SK-N-SH treated with all-trans-retinoic acid at 6 μM for 48 hours (cell line): ENCODE measurements around the gene PRELID1.

ENCODE experiments used
- ATAC-seq: fragments of 200-7000 bp; cut with Tn5 transposase; 3 replicates; pipeline ENCODE4 v1.9.1; 2020; ENCODE audit warnings: mild to moderate bottlenecking, moderate library complexity
- ARNTL ChIP-seq: fragments of 450-650 bp; formaldehyde crosslinking; IDR thresholded peaks from 2 replicates; pipeline ENCODE4 v1.5.0; 2020; ENCODE audit warnings: low read depth, mild to moderate bottlenecking, moderate library complexity, borderline replicate concordance
- BACH2 ChIP-seq: fragments of 250-450 bp; sonication (Bioruptor Pico); IDR thresholded peaks from 2 replicates; pipeline ENCODE4 v1.9.0; 2021; ENCODE audit warnings: mild to moderate bottlenecking, borderline replicate concordance
- CREB5 ChIP-seq: fragments of 250-450 bp; sonication (Bioruptor Pico); IDR thresholded peaks from 2 replicates; pipeline ENCODE4 v1.5.1; 2020; ENCODE audit warnings: low read depth, mild to moderate bottlenecking, moderate library complexity
- CSDC2 ChIP-seq: fragments of 250-450 bp; sonication (Bioruptor Pico); IDR thresholded peaks from 2 replicates; pipeline ENCODE4 v1.5.0; 2020; ENCODE audit warnings: mild to moderate bottlenecking, moderate library complexity
- CSRNP3 ChIP-seq: fragments of 250-450 bp; sonication (Bioruptor Pico); IDR thresholded peaks from 2 replicates; pipeline ENCODE4 v1.5.1; 2021; ENCODE audit warnings: mild to moderate bottlenecking, moderate library complexity
- ESRRG ChIP-seq: fragments of 250-450 bp; sonication (Bioruptor Pico); IDR thresholded peaks from 2 replicates; pipeline ENCODE4 v1.6.1; 2021; ENCODE audit warnings: mild to moderate bottlenecking
- GLIS3 ChIP-seq: fragments of 250-450 bp; sonication (Bioruptor Pico); IDR thresholded peaks from 2 replicates; pipeline ENCODE4 v1.5.0; 2020; ENCODE audit warnings: mild to moderate bottlenecking, moderate library complexity
- ISL1 ChIP-seq: fragments of 250-450 bp; sonication (Bioruptor Pico); IDR thresholded peaks from 2 replicates; pipeline ENCODE4 v2.1.2; 2022; ENCODE audit warnings: mild to moderate bottlenecking, moderate library complexity
- OSR1 ChIP-seq: fragments of 250-450 bp; sonication (Bioruptor Pico); IDR thresholded peaks from 2 replicates; pipeline ENCODE4 v1.8.0; 2022; ENCODE audit warnings: moderate library complexity, mild to moderate bottlenecking, inconsistent platforms
- PATZ1 ChIP-seq: fragments of 250-450 bp; sonication (Bioruptor Pico); IDR thresholded peaks from 2 replicates; pipeline ENCODE4 v1.8.0; 2020; ENCODE audit warnings: mild to moderate bottlenecking, moderate library complexity, borderline replicate concordance
- POU6F1 ChIP-seq: fragments of 250-450 bp; sonication (Bioruptor Pico); IDR thresholded peaks from 2 replicates; pipeline ENCODE4 v1.8.0; 2021; ENCODE audit warnings: low read depth, mild to moderate bottlenecking, moderate library complexity, borderline replicate concordance
- PPARA ChIP-seq: fragments of 250-450 bp; sonication (Bioruptor Pico); IDR thresholded peaks from 2 replicates; pipeline ENCODE4 v1.5.0; 2020; ENCODE audit warnings: mild to moderate bottlenecking, borderline replicate concordance
- RARB ChIP-seq: fragments of 250-450 bp; sonication (Bioruptor Pico); IDR thresholded peaks from 2 replicates; pipeline ENCODE4 v1.8.0; 2021; ENCODE audit warnings: mild to moderate bottlenecking, moderate library complexity
- TOX ChIP-seq: fragments of 250-450 bp; sonication (Bioruptor Pico); IDR thresholded peaks from 2 replicates; pipeline ENCODE4 v1.8.0; 2021; ENCODE audit warnings: mild to moderate bottlenecking, moderate library complexity, borderline replicate concordance
- TSHZ2 ChIP-seq: fragments of 250-450 bp; sonication (Bioruptor Pico); IDR thresholded peaks from 2 replicates; pipeline ENCODE4 v1.5.0; 2020; ENCODE audit warnings: mild to moderate bottlenecking, moderate library complexity
- ZFP3 ChIP-seq: fragments of 250-450 bp; sonication (Bioruptor Pico); IDR thresholded peaks from 2 replicates; pipeline ENCODE4 v1.5.0; 2020; ENCODE audit warnings: mild to moderate bottlenecking, moderate library complexity
- ZFP30 ChIP-seq: fragments of 450-650 bp; formaldehyde crosslinking; IDR thresholded peaks from 2 replicates; pipeline ENCODE4 v1.5.0; 2022; ENCODE audit warnings: mild to moderate bottlenecking, moderate library complexity
- ZNF565 ChIP-seq: fragments of 450-650 bp; formaldehyde crosslinking; conservative IDR thresholded peaks from 2 replicates; pipeline ENCODE4 v1.5.0; 2020; ENCODE audit warnings: low read depth, mild to moderate bottlenecking, moderate library complexity
- ZNF70 ChIP-seq: fragments of 450-650 bp; formaldehyde crosslinking; IDR thresholded peaks from 2 replicates; pipeline ENCODE4 v1.5.0; 2020; ENCODE audit warnings: mild to moderate bottlenecking, moderate library complexity
- ZNF8 ChIP-seq: fragments of 450-650 bp; formaldehyde crosslinking; IDR thresholded peaks from 2 replicates; pipeline ENCODE4 v1.5.0; 2020; ENCODE audit warnings: mild to moderate bottlenecking, moderate library complexity

Gene PRELID1

GRCh38 chr5:177353093-177353492, 49.5 kb downstream of the PRELID1 start (continued):
- TF ChIP-seq PATZ1 (CRISPR knock-in tag), result no peak
- no peak for TF ChIP-seq ZNF565 (CRISPR knock-in tag)
- TF ChIP-seq BACH2 (CRISPR knock-in tag), result no peak

GRCh38 chr5:177354256-177354655, 50.7 kb downstream of the PRELID1 start:
- no peak for ATAC-seq

GRCh38 chr5:177354711-177355110, 51.1 kb downstream of the PRELID1 start:
- no peak for ATAC-seq
- no peak for TF ChIP-seq ZFP30

More at GRCh38 chr5:177354256-177354655, 50.7 kb downstream of the PRELID1 start:
- peak; percentile 86 for TF ChIP-seq ZFP3
- no peak for TF ChIP-seq PPARA

GRCh38 chr5:177355162-177355867, 51.7 kb downstream of the PRELID1 start:
- ATAC-seq, result no peak
- TF ChIP-seq ZNF8 (CRISPR knock-in tag) (no peak), CSRNP3 (CRISPR knock-in tag) (no peak), OSR1 (no peak), TSHZ2 (CRISPR knock-in tag) (no peak), POU6F1 (CRISPR knock-in tag) (no peak), ISL1 (CRISPR knock-in tag) (no peak), ZFP3 (no peak), GLIS3 (CRISPR knock-in tag) (no peak), TOX (no peak), RARB (CRISPR knock-in tag) (no peak), CSDC2 (no peak), ESRRG (CRISPR knock-in tag) (no peak), ZNF70 (CRISPR knock-in tag) (no peak), CREB5 (no peak), ARNTL (CRISPR knock-in tag) (no peak), ZNF565 (CRISPR knock-in tag) (no peak), PATZ1 (CRISPR knock-in tag) (no peak), ZFP30 (no peak)
